Stimulated activated CD4-positive, alpha-beta T cell treated with anti-CD3 and anti-CD28 coated beads, Interleukin-15, amount 100 ng/mL, for 1 hour (primary cell): ENCODE measurements around the gene TRABD2B.
"Not testable (repeated sequence)": the region's sequence is repeated elsewhere in the genome, so short reads cannot be mapped to it uniquely, and the experiment has no call there.

Experiments
- DNase-seq, 2 donors: peaks; one replicate each; pipeline ENCODE4 v3.0.0-alpha.2; 2020; ENCODE audit warnings: low read depth in 1 of 2, low spot score in 1 of 2

Gene TRABD2B

GRCh38 chr1:47968556-47968888, 28.7 kb downstream of the TRABD2B start:
- no peak for DNase-seq

GRCh38 chr1:47967864-47968555, 29.2 kb downstream of the TRABD2B start:
- no peak for DNase-seq

- no peak for DNase-seq
Observed at GRCh38 chr1:47965816-47966215, 31.4 kb downstream of the TRABD2B start.

GRCh38 chr1:47964636-47965035, 32.5 kb downstream of the TRABD2B start:
- no peak for DNase-seq

GRCh38 chr1:47963568-47964358, 33.4 kb downstream of the TRABD2B start:
- no peak for DNase-seq

GRCh38 chr1:47962750-47963492, 34.3 kb downstream of the TRABD2B start:
- DNase-seq = no peak

GRCh38 chr1:47961835-47962234, 35.4 kb downstream of the TRABD2B start:
- not testable (repeated sequence) for DNase-seq

GRCh38 chr1:47956491-47956890, 40.7 kb downstream of the TRABD2B start:
- not testable (repeated sequence) for DNase-seq

GRCh38 chr1:47953661-47954060, 43.5 kb downstream of the TRABD2B start:
- no peak for DNase-seq

GRCh38 chr1:47951545-47952235, 45.5 kb downstream of the TRABD2B start:
- DNase-seq = no peak

GRCh38 chr1:47951026-47951425, 46.2 kb downstream of the TRABD2B start:
- no peak for DNase-seq

- DNase-seq = no peak
Observed at GRCh38 chr1:47950471-47950870, 46.7 kb downstream of the TRABD2B start.

GRCh38 chr1:47948126-47948525, 49.1 kb downstream of the TRABD2B start:
- no peak for DNase-seq

- no peak for DNase-seq
Observed at GRCh38 chr1:47947531-47947930, 49.7 kb downstream of the TRABD2B start.

GRCh38 chr1:47944561-47944960, 52.6 kb downstream of the TRABD2B start:
- no peak for DNase-seq

- no peak for DNase-seq
Observed at GRCh38 chr1:47942240-47942629, 55.0 kb downstream of the TRABD2B start.

- no peak for DNase-seq
Observed at GRCh38 chr1:47941609-47942239, 55.5 kb downstream of the TRABD2B start.

- no peak for DNase-seq
Observed at GRCh38 chr1:47940779-47941178, 56.4 kb downstream of the TRABD2B start.

- no peak for DNase-seq
Observed at GRCh38 chr1:47940326-47940725, 56.9 kb downstream of the TRABD2B start.

- DNase-seq = no peak
Observed at GRCh38 chr1:47938520-47938919, 58.7 kb downstream of the TRABD2B start.
